CD4-positive, alpha-beta T cell treated with Interleukin-1 beta for 1 hour (primary cell): ENCODE data around the gene NRIP1.
"Not testable (repeated sequence)": the region's sequence is repeated elsewhere in the genome, so short reads cannot be mapped to it uniquely, and the experiment has no call there.

Source experiments
- DNase-seq, 2 donors: peaks; one replicate each; pipeline ENCODE4 v3.0.0-alpha.2; 2020 to 2022

NRIP1 gene

DNA sequence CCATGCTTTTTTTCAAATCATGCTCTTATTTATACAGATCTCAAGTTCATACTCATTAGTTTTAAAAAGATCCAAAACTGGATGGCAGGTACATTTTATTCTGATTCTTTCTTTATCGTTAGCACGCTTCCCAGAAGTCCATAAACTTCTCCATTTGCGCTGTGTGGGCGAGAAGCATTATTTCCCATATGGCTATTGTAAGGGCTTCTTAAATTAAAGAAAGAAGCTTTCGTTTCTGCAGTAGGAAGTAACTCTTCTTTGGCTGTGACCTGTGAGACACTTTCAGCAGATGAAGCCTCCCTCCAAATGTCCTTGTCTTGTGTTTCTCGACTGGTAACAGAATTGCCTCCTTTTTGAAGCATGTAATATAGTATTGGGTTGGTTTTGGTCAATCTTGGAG lies 100.2 kb downstream of the NRIP1 start:
- DNase-seq, result no peak

DNA sequence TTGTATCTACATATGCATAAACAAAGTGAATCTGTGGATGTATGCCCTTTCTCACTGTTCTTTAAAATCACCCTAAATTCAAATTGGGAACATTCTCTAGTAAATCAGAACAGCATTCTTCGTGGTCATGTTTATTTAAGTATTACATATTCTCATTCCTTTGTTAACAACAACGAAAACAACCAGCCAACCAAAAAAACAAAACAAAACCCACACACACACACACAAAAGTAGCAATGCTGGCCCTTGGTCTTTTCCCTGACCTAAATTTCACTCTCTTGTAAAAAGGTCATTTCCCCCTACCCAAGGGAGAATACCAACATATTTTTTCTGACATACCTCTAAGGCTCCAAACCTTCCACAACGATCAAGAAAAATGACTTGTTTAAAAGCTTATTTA lies 102.6 kb downstream of the NRIP1 start:
- DNase-seq, result no peak

DNA sequence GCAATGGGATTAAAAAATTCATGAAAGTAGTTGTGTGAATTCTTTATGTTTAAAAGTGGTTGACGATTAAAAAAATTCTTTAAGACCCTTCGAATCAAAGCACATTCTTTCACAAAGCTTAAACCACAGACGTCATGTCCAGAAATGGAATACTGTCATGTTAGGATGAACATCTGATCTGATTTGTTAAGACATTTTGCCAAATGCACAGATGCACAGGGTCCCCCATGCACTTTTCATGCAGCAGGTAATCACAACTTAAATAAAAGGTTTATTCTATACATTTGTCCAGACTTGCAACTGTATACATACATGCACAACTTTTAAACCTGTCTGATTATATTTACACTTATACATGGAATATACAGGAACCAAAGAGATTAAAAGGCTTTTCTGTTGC lies 103.3 kb downstream of the NRIP1 start:
- no peak for DNase-seq

DNA sequence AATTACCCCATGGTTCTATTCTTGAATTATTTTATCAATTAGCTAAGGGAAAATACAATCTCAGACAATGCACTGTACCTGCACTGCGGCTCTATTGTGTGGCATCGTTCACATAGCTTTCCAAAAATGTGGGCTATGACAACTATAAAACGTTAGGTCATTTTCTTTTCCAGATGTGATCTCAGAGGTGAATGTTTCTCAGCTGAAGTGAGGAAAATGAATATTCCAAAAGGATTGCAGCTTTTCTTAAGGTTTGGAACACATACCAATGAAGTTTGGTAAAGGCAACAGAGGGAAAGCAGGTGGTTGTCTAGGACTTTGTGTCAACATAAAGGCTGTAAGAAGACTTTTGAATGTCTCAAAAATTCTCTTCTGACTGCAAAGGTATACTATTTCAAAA lies 105.5 kb downstream of the NRIP1 start:
- DNase-seq, result no peak

DNA sequence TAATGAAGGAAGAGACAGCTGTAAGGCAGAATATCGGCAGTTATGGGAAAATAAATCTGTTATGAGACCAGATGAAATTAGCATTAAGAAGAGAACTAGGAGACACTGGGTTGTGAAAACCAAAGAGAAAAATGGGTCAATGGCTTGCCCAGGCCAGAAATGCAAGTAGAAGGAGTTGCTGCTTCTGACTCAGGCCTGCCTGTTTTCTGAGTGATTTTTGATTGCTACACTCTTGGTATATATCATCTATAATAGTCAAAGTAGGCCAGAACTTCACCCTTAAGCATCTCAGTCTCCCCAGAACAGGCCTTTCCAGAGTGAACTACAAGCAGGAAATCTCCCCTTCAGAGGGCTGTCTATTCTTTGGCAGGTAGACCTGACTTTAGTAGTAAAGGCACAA lies 107.0 kb downstream of the NRIP1 start:
- DNase-seq, result no peak

DNA sequence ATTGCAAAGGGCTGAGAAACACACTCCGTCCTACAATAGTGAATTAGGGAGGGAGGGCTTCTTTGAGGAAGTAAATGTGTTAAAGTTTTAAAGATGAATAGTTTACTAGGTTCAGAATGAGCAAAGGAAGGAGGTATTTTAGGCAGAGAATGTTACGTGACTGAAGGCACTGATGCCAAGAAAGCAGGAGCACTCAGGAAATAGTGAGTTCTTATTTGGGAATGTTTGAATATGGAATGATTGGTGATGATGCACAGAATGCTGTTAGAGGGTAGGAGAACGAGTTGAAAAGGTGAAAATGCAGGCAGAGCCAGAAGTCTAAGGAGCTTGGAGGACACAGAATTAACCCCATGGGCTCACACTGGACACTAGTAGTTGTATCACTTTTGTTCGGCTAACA lies 108.0 kb downstream of the NRIP1 start:
- no peak for DNase-seq

DNA sequence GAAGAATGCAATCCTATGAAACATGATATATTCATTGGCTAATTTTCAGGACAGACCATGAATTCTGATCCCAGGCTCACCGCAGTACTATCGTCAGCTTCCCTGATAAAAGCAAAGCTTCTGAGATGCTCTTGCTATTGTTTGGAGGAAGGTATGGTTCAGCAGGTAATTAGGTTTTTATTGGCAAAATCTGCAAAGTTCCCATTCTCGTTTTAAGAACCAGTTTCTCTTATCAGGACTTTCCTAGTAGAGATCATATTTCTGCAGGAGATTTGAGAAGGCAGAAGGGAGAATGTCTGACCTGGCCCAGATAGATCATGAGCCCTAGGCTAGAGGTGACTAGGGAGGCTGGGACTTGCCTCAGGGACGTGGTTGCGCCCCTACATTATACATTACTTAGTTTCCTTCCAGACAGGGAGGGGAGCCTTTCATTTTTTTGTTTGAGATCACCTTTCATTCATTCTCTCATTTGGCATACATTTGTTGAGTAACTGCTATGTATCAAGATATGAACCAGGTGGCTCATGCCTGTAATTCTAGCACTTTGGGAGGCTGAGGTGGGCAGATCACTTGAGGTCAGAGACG lies 108.8 kb downstream of the NRIP1 start:
- no peak for DNase-seq

DNA sequence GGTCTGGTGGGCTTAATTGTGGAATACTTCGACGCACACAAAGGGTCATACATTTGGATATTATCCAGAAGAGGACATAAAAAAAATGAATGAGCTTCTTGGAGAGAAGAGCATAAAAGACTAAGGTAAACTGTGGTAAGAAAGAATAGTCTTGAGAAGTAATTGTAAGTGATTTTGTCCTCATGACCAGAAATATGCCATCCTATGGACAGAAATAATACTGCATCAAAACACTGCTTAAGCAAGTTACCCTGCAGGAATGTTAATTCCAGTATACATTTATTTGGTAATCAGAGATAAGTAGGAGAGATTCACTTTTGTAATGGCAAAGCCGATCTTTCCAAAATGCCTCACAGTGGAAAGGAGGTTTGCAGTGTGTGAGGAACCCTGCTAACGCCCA lies 111.9 kb downstream of the NRIP1 start:
- DNase-seq, result no peak

DNA sequence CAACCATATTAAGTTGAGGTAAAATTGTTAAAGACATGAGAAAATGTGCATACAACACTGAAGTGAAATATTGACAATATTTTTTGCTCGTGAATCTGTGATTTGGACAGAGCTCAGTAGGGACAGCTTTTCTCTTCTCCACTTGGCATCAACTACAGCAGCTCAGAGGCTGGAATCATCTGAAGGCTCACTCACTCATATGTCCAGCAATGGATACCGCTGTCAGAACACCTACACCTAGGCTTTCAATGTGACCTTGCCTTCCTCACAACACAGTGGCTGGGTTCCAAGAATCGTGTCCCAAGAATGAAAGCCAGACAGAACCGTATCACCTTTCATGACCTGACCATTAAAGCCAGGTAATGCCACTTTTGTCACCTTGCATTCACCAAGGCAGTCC lies 115.2 kb downstream of the NRIP1 start:
- DNase-seq, result no peak

DNA sequence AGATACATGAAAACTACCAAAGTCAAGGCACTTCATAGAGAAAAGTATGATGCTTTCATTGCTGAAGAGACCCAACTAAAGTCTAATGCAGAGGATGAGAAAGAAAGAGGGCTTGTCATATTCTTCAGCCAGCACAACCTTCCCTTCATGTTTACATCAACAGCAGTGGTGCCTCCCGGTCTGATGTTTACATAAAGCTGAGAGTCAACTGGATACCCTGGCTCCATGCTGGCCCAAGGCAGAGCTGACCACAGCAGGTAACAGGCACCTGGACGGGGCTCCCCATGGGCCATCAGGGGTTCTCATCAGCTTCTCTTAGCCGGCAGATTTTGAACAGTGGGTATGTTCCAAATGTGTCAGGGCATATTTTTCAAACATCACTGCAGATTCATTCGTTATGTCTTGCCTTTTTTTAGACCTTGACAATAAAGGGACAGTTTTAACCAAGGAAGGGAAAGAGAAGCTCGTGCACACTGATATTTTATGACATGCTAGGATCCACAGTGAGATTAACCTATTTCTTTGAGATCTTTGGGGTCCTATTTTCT lies 117.1 kb downstream of the NRIP1 start:
- no peak for DNase-seq

DNA sequence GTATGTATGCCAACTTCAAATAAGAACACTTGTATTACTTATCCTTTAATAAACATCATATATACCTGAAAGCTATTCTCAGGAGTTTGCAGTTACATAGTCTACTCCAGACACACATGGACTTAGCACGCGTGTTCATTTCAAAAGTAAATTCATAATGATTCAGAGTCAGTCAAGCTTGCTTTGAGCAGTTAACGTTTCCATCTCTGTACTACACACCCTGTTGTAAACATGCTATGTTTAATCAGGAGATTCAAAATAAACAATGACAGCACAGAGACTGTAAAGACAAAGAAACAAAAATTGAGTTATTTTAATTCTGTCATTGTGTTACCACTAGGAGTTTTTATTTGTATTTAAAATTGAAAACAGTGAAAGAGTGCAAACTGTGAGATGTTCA lies 119.6 kb downstream of the NRIP1 start:
- no peak for DNase-seq

DNA sequence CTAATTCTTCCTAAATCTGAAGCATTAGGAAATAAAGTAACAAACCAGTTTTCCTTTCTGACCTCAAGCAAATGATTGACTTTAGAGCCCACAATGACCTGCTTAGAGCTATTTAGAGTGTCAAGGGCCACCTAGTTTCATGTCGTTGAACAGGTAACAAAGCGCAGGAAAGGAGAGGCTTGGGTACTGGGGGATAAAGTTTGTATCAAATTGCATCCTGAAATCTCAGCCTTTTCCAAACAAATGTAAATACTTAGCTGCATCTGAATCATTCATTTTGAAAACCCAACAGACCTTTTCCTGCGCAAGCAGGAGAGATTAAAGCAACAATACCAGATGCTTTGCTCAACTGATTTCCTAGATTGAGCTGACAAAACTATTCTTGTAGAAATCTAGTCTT lies 121.2 kb downstream of the NRIP1 start:
- no peak for DNase-seq

DNA sequence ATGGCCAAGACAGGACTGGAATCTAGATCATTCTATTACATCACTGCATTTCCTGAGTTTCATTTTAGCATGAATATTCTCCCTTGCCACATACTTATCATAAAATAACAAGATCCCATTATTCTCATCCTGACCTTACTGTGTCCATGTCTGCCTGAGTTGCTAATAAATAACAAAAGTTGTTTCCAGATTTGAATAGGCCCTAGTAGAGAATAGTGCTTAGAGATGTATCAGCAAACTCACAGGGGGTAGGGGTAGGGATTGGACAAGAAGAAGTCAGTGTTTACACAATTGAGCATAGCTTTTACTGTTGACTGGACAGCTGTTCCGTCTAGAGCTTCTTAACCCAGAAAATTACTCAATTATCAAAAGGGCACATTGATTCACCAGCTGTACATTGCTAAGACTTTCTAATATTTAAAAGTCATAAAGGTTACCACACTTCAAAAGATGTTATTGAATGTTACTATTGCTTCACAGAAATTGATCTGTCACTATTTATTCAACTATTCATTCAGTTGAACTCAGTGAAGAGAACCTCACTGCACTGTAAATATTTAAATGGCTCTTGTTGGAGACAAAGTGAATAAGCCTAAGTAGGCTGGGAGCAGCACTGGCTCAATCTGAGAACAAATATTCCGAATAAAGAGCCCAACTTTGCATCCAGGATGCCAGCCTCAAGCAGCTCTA lies 121.9 kb downstream of the NRIP1 start:
- DNase-seq, result no peak

DNA sequence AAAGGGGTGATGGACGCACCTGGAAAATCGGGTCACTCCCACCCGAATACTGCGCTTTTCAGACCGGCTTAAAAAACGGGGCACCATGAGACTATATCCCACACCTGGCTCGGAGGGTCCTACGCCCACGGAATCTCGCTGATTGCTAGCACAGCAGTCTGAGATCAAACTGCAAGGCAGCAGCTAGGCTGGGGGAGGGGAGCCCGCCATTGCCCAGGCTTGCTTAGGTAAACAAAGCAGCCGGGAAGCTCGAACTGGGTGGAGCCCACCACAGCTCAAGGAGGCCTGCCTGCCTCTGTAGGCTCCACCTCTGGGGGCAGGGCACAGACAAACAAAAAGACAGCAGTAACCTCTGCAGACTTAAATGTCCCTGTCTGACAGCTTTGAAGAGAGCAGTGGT lies 137.5 kb downstream of the NRIP1 start:
- DNase-seq, result not testable (repeated sequence)

DNA sequence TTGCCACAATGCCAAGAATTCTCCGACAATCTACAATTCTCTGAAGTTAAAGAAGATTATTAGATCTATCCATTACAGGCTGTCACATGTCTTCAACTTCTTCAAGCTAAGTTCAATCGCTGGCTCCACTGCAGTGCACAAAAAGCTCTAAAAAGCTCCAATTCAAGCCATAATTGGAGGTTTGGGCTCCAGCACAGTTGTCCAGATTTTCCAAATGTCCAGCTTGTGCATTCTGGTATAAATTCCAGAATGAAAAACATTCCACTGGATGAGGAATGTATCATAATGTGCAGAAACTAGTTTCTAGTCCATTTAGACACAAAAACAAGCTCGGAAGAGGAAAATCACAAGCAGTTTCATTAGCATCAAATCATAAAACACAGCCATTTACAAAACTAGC lies 138.6 kb downstream of the NRIP1 start:
- no peak for DNase-seq

DNA sequence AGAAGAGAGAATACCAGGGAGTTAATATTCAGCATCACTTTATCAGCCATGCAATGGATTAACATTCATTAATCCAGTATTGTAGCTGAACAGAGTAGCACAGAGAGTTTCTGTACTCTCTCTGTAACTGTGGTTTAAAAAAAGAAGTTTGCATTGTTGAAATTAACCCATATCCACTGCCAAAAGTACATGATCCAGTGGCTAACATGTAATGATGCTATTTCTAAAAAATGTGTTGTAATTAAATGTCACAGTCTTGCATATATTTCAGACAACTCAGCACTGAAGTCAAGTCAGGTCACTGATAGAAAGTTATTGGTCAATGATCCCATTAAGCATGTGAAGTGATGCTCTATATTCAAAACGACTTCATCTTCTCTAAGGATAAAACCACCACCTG lies 141.3 kb downstream of the NRIP1 start:
- DNase-seq, result no peak

DNA sequence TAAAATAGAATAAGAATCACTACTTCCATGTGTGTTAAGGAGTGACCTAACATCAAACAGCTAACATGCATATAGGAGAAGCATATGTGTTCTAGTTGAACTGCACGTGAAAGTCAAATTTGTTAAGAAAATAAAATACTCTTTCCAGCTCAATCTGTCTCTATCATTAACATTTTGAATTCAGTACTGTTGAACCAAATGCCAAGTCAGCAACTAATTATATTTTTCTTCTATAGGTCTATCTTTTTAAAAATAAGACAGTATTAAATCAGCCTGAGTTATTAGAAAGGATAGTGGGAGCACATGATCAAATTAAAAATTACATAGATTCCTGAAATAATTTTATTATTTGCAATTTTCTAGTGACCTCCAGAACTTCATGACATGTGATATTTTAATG lies 141.8 kb downstream of the NRIP1 start:
- no peak for DNase-seq

DNA sequence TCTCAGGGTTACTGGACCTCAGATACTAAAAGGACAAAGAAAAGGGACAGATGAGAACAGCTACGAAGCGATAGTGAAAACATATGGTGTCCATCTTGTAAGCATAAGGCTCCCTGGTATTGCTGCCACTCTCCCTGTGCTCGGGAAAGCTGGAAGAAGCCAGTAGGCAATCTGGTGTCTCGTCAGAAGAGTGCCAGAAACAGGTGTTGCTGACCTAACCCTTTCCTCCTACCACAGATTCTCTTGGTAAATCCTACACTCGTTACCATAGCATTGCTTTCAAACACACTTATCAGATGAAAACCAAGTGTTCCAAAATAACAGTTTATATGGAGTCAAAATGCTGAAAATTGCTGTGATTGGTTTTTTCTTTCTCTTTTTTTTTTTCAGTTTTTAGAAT lies 146.3 kb downstream of the NRIP1 start:
- DNase-seq, result no peak

DNA sequence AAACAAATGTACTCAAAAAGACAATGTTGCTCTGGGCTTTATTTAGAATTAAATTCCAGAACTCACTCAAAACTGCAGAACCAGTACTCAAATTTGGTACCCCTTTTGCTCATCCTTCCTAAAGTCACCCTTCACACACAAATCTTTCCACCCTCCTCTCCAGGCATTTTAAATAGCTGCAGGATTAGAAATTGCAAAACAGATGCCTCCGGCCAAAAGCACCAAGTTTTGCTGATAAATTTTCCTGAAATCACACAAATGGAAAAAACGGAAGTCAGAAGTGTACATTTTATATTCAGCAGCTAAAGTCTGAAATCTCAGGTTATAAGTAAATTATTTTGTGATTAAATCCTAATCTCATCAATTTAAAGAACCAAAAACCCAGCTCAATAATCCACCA lies 147.0 kb downstream of the NRIP1 start:
- DNase-seq, result no peak

DNA sequence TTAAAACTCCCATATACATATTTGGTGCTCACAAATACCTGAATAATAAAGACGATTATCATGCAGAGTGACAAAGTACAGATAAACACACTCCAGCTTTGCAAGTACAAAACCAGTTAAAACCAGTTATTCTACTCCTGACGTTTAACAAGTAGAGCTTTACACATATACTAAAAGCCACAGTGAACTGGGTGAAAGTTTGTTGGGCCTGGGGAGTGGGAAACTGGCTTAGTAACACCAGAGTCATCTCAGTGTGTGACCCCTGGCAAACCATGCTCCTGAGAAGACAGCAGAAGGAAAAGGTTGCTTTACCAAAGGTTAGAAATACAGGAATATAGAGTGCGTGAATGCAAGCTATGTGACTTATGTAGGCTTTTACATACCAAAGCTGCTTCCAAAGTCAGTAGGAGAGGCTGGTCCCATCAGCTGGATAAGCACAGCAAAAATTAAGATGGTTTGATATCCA lies 148.1 kb downstream of the NRIP1 start:
- DNase-seq, result no peak

DNA sequence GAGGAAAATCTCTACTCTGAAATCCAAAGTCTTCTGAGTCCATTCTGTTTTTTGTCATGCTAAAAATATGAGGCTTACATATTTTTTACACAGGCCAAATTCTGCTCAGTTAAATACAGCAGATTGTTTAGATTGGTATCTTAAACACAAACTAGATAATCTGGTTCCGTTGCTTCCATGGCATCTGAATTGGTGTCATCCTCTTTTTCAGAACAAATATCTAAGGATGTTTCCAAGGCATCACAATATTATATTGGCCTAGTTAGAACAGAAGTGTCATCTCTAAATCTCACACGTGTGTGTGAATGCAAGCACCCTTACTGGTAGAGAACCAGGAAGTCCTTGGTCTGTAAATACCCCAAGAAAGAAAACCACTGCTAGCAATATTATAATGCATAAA lies 151.2 kb downstream of the NRIP1 start:
- no peak for DNase-seq

DNA sequence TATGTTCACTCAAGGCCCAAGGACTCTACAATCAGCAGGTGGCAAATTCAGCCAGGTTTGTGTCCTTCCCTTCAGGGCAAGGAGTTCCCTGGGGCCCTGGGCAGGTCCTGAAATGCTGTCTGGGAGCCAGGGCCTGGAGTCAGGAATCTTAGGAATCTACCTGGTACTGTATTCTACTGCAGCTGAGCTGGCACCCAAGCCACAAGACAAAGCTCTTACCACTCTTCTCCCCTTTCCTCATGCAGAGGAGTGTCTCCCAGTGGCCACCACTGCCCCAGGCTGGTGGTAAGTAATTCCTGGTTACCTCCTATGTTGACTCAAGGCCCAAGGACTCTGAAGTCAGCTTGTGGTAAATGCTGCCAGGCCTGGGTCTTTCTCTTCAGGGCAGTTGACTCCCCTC lies 153.4 kb downstream of the NRIP1 start:
- DNase-seq, result no peak
